Neural cell (in vitro differentiated cells): ENCODE data around the gene MAP4K2. TPM values are rescaled to one million over a fixed set of nuclear protein-coding genes. Genes with fewer than 3 reads are reported as not detected.
A peak's percentile ranks its signal among the peaks of the same experiment; 100 is the strongest.

Experiments used
- H2AFZ ChIP-seq: fragments of 200-600, 300-800 bp; sonication (generic), shearing (Covaris generic); 2 replicates; pipeline ENCODE4 v1.6.0; 2014; ENCODE audit warnings: low read depth, mild to moderate bottlenecking, antibody characterized with exemption, low read length, moderate library complexity
- H3F3A ChIP-seq: fragments of 200-600 bp; shearing (Covaris generic); 2 replicates; pipeline ENCODE4 v1.6.1; 2016; ENCODE audit warnings: mild to moderate bottlenecking, moderate library complexity, mixed read lengths, antibody characterized with exemption, low read length; ENCODE audit not compliant: insufficient read depth, poor library complexity, severe bottlenecking
- H3K27ac ChIP-seq: fragments of 200-600, 300-800 bp; sonication (generic), shearing (Covaris generic); 2 replicates; pipeline ENCODE4 v1.5.1; 2014; ENCODE audit warnings: mild to moderate bottlenecking, low read length, moderate library complexity
- H3K27me3 ChIP-seq: fragments of 300-800, 200-600 bp; sonication (generic), shearing (Covaris generic); 2 replicates; pipeline ENCODE4 v1.6.0; 2014; ENCODE audit warnings: mild to moderate bottlenecking, low read depth, low read length, moderate library complexity; ENCODE audit not compliant: insufficient read depth
- H3K36me3 ChIP-seq: fragments of 300-800, 200-600 bp; sonication (generic), shearing (Covaris generic); 2 replicates; pipeline ENCODE4 v1.5.1; 2014; ENCODE audit warnings: mild to moderate bottlenecking, antibody characterized with exemption, low read length, moderate library complexity; ENCODE audit not compliant: insufficient read depth
- H3K4me2 ChIP-seq: fragments of 300-800, 200-600 bp; sonication (generic), shearing (Covaris generic); 2 replicates; pipeline ENCODE4 v1.6.0; 2014; ENCODE audit warnings: mild to moderate bottlenecking, low read length
- H3K4me3 ChIP-seq: fragments of 300-800, 200-600 bp; sonication (generic), shearing (Covaris generic); 2 replicates; pipeline ENCODE4 v1.5.1; 2014; ENCODE audit warnings: mild to moderate bottlenecking, low read length, moderate library complexity
- H3K79me2 ChIP-seq: fragments of 200-600 bp; shearing (Covaris generic); replicated peaks from 2 replicates; pipeline ENCODE4 v1.6.0; 2014; ENCODE audit warnings: mild to moderate bottlenecking, low read length, moderate library complexity; ENCODE audit not compliant: insufficient read depth
- H3K9ac ChIP-seq: fragments of 300-800, 200-600 bp; sonication (generic), shearing (Covaris generic); 2 replicates; pipeline ENCODE4 v1.6.1; 2016; ENCODE audit warnings: mild to moderate bottlenecking, low read length, mixed read lengths
- H3K9me2 ChIP-seq: fragments of 200-600 bp; shearing (Covaris generic); 2 replicates; pipeline ENCODE4 v1.6.1; 2016; ENCODE audit warnings: mild to moderate bottlenecking, low read length, mixed read lengths; ENCODE audit not compliant: insufficient read depth
- H3K9me3 ChIP-seq: fragments of 200-600, 300-800 bp; sonication (generic), shearing (Covaris generic); 2 replicates; pipeline ENCODE4 v1.6.1; 2016; ENCODE audit warnings: mild to moderate bottlenecking, mixed run types, low read length, moderate library complexity, mixed read lengths
- H4K20me1 ChIP-seq: fragments of 200-600 bp; shearing (Covaris generic); 2 replicates; pipeline ENCODE4 v1.6.1; 2016; ENCODE audit warnings: mild to moderate bottlenecking, mixed run types; ENCODE audit not compliant: insufficient read depth
- CTCF ChIP-seq: fragments of 450-650 bp; IDR thresholded peaks from 2 replicates; pipeline ENCODE4 v1.5.1; 2014; ENCODE audit warnings: antibody characterized with exemption, mild to moderate bottlenecking, moderate library complexity; ENCODE audit not compliant: poor library complexity, severe bottlenecking
- EP300 ChIP-seq: fragments of 450-650 bp; conservative IDR thresholded peaks from 2 replicates; pipeline ENCODE4 v1.6.1; 2014; ENCODE audit warnings: antibody characterized with exemption, mild to moderate bottlenecking, moderate library complexity; ENCODE audit not compliant: poor library complexity, severe bottlenecking
- EZH2 ChIP-seq: fragments of 200-600, 300-800 bp; shearing (Covaris generic), sonication (generic); IDR thresholded peaks from 2 replicates; pipeline ENCODE4 v1.6.1; 2014; ENCODE audit warnings: antibody characterized with exemption, low read length, borderline replicate concordance, mild to moderate bottlenecking; ENCODE audit not compliant: insufficient read depth, poor library complexity, severe bottlenecking
- MXI1 ChIP-seq: fragments of 450-650 bp; conservative IDR thresholded peaks from 2 replicates; pipeline ENCODE4 v1.6.1; 2014; ENCODE audit warnings: antibody characterized with exemption, mild to moderate bottlenecking; ENCODE audit not compliant: poor library complexity, severe bottlenecking
- POLR2AphosphoS5 ChIP-seq: IDR thresholded peaks from 2 replicates; pipeline ENCODE4 v1.6.1; 2012
- RAD21 ChIP-seq: fragments of 450-650 bp; conservative IDR thresholded peaks from 2 replicates; pipeline ENCODE4 v1.6.1; 2014; ENCODE audit warnings: antibody characterized with exemption, mild to moderate bottlenecking, moderate library complexity
- REST ChIP-seq: IDR thresholded peaks from 2 replicates; pipeline ENCODE4 v1.6.1; 2012; ENCODE audit warnings: borderline replicate concordance
- SMC3 ChIP-seq: fragments of 450-650 bp; conservative IDR thresholded peaks from 2 replicates; pipeline ENCODE4 v1.6.1; 2014; ENCODE audit warnings: antibody characterized with exemption, mild to moderate bottlenecking, moderate library complexity; ENCODE audit not compliant: poor library complexity
- TAF1 ChIP-seq: IDR thresholded peaks from 2 replicates; pipeline ENCODE4 v1.6.1; 2012; ENCODE audit warnings: low read depth
- polyA plus RNA-seq: library from polyadenylated mRNA; depleted of rRNA; stranded (reverse); fragments of >200 nt; gene quantifications from 2 replicates; pipeline ENCODE4 v1.2.3, GENCODE V29; 2014

MAP4K2 gene
- polyA plus RNA-seq, 1 donor from 2014 or later: 12.4 TPM

- Histone ChIP-seq H3K4me3 (peak overlapping the region; percentile 66), H3K27me3 (no peaks in the 10 kb centered on the region), H3K4me2 (no peak overlapping the region), H3F3A (no peaks in the 10 kb centered on the region), H3K9me2 (no peaks in the 10 kb centered on the region), H4K20me1 (no peaks in the 10 kb centered on the region), H3K27ac (no peak overlapping the region), H3K36me3 (peaks cover 9% of the 10 kb centered on the region), H2AFZ (no peak overlapping the region), H3K79me2 (no peaks in the 10 kb centered on the region), H3K9ac (no peak overlapping the region), H3K9me3 (no peaks in the 10 kb centered on the region)
- TF ChIP-seq TAF1 (no peak), EP300 (no peak), CTCF (no peak), EZH2 (no peak), POLR2AphosphoS5 (no peak), MXI1 (no peak), REST (no peak), SMC3 (no peak), RAD21 (no peak)
Observed at GRCh38 chr11:64801561-64802369, 1.2 kb downstream of the MAP4K2 start.

- no peaks in the 10 kb centered on the region for H3F3A ChIP-seq
- no peaks in the 10 kb centered on the region for H3K27me3 ChIP-seq
- no peaks in the 10 kb centered on the region for H3K79me2 ChIP-seq
- H3K9me2 ChIP-seq: no peaks in the 10 kb centered on the region
- no peak overlapping the region for H2AFZ ChIP-seq
- no peak for TF ChIP-seq EP300
- no peak for TF ChIP-seq SMC3
- no peak for TF ChIP-seq EZH2
- no peak for TF ChIP-seq CTCF
- no peak for TF ChIP-seq RAD21
- no peak for TF ChIP-seq POLR2AphosphoS5
- TF ChIP-seq REST: no peak
- TF ChIP-seq TAF1: no peak
- no peak for TF ChIP-seq MXI1
- H3K36me3 ChIP-seq: peaks cover 9% of the 10 kb centered on the region
- H3K9ac ChIP-seq: no peak overlapping the region
- no peak overlapping the region for H3K4me3 ChIP-seq
- no peak overlapping the region for H3K27ac ChIP-seq
- H4K20me1 ChIP-seq: no peaks in the 10 kb centered on the region
- H3K4me2 ChIP-seq: no peak overlapping the region
- no peaks in the 10 kb centered on the region for H3K9me3 ChIP-seq
Observed at GRCh38 chr11:64801158-64801464, 1.9 kb downstream of the MAP4K2 start.
